Frontal cortex (tissue), 4 donors: ENCODE results near the gene SLC39A7. TPM values are rescaled to one million over a fixed set of nuclear protein-coding genes. Genes with fewer than 3 reads are reported as not detected.

Experiments
- DNase-seq, 2 donors: peaks; one replicate each; pipeline ENCODE4 v3.0.0; 2012; ENCODE audit warnings: low spot score in 2 of 2
- FAIRE-seq: peaks from 2 replicates; lab custom pipeline; 2012; peaks lifted over from hg19 to GRCh38; lab: Jason Lieb, UNC
- total RNA-seq: library from RNA; depleted of rRNA; stranded (reverse); fragments of >200 nt; gene quantifications from one replicate; pipeline ENCODE4 v1.2.3, GENCODE V29; 2014
- donor health status: control.
- donor health status: control.
- donor health status: control.

The SLC39A7 gene
- total RNA-seq, 1 donor from 2014 or later = 36.3 TPM

- FAIRE-seq (no peak), DNase-seq (no peak)
Observed at GRCh38 chr6:33187809-33188208, 12.9 kb upstream of the SLC39A7 start.

- DNase-seq = no peak
- no peak for FAIRE-seq
Observed at GRCh38 chr6:33189164-33189563, 11.5 kb upstream of the SLC39A7 start.

GRCh38 chr6:33189625-33190448, 10.8 kb upstream of the SLC39A7 start:
- FAIRE-seq = no peak
- no peak for DNase-seq

DNA sequence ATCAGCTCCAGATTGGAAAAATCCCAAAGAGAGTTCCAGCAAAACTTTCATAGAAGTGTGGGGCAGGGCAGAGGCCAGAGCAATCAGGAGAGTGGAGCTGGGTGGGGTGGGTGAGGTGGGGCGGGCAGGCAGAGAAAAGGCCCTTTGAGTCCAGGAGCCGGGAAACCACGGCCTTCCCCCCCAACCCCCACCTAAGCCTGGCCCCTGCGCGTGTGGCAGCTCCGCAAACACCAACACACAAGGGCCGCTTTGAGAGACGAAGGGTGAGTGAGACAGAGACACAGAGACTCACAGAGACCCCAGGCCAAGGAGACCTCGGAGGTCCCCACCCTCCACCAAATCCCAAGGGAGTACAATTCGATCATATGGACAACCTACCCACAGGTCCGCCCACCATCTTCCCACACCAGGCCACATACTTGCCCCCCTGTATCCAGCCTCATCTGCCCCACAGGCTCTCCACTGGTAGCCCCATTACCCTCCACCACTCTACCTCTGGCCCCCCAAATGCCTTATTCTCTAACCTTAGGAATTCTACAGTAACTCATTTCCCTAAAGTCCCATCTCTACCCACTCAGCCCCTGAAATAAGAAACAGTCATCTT, 10.1 kb upstream of the SLC39A7 start:
- DNase-seq (no peak), FAIRE-seq (no peak)

DNA sequence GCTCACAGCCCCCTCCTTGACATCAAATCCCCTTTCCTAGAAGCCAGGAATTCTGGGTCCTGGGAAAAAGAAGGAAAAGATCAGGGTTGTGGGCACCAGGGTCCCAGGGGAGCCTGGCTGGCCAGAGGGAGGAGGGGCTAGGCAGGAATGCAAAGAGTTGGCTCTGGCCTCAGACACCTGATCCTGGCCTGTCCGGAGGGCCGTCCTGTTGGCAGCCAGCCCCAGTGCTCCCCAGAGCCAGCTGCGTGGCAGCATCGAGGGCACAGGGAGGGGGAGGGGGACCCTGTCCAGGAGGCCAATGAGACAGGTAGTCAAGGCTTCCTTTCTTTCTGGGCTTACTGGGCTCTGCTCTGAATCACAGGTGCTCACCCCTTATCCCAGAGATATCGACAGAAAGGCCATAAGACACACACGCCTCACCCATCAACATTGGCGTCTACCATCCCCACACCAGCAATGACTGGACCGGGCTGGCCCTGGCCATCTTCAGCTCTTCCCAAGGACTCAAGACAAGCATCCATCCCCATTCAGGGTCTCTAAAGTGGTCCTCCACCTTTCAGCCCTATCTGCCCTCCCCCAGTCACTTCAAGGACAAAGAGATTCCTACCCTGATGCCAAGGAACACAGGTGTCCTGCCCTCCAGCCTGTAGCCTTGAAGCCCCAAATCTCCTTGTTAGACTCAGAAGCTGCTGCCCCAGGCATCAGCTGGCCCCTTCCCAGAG, 9.1 kb upstream of the SLC39A7 start:
- FAIRE-seq = no peak
- no peak for DNase-seq

GRCh38 chr6:33192105-33192646, 8.5 kb upstream of the SLC39A7 start, which contains the start of gene COL11A2:
TSS of gene COL11A2 (minus strand) at chr6:33192467. CDS start at chr6:33192240, 227 bp downstream.
- DNase-seq (no peak), FAIRE-seq (no peak)

DNA sequence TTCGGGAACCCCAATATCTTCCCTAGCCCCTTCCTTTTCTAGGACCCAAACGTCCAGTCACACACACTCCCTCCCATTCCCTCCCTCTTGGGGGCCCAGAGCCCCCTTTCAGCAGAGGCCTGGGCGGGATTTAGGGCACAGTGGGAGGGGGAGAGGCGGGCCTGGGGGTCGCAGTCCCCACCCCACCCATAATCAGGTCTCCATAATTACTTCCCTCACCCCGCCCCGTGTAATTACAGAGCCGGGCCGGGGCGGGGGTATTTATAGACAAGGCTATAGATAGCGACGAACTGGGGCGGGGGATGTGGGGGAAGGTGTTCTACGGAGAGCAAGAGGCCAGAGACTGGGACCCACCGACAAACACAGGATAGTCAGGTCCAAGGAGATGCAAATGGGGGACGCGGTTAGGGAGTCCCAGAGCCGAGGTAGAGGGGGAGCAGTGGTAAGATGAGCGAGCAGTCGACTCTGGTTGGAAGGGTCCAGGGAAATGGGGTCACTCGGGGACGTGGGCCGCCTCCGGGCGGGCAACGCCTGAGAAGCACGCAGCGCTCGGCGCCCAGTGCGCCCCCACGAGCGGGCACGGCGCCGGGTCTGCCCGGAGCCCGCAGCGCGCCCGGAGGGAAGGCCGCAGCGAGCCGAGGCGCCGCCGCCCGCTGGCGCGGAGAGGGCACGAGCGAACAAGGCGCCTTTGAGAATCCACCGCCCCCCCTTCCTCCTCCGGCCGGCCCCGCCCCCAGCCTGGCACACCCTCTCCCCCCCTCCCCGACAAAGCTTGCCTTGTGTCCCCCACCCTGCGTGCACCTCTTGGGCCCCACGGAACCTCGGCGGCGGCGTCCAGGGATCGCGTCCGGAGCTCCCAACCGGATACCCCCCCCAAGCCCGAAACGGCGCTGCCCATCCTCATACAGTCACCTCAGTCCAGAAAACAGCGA, 7.7 kb upstream of the SLC39A7 start:
- FAIRE-seq (no peak), DNase-seq (peak; percentile 87 to 91)

GRCh38 chr6:33193619-33194018, 7.0 kb upstream of the SLC39A7 start:
- no peak for DNase-seq
- no peak for FAIRE-seq

- DNase-seq (no peak), FAIRE-seq (no peak)
Observed at GRCh38 chr6:33194431-33194979, 6.2 kb upstream of the SLC39A7 start.

GRCh38 chr6:33195304-33196165, 5.1 kb upstream of the SLC39A7 start:
- DNase-seq = no peak
- no peak for FAIRE-seq

DNA sequence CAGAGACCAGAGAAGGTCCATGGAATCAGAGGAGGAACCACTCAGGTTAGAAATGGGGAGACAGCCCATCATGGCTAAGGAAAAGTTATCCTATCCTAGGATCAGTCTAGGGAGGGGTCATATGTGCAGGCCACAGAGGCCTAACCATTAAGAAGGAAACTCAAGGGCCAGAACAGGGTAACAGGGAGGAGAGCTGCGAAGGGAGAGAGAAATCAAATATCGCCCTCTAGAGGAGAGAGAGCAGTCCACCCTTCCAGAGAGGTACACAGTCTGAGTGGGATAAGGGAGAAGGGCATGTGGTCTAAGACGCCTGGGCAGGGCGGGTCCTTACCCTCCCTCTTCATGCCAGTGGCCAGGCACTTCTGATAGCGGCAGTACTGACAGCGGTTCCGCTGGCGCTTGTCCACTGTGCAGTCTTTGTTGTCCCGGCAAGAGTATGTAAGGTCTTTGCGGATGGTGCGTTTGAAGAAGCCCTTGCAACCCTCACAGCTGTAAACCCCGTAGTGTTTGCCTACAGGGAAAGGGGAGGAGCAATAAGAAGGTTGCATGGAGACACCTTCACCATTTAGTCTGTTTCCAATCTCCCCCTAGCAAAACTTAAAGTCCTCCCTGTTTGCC, 3.1 kb upstream of the SLC39A7 start:
- peak; percentile 68 to 73 for DNase-seq
- no peak for FAIRE-seq

GRCh38 chr6:33198159-33198852, 2.4 kb upstream of the SLC39A7 start:
- FAIRE-seq (no peak), DNase-seq (no peak)

GRCh38 chr6:33198853-33199436, 1.7 kb upstream of the SLC39A7 start:
- DNase-seq (no peak), FAIRE-seq (no peak)

DNA sequence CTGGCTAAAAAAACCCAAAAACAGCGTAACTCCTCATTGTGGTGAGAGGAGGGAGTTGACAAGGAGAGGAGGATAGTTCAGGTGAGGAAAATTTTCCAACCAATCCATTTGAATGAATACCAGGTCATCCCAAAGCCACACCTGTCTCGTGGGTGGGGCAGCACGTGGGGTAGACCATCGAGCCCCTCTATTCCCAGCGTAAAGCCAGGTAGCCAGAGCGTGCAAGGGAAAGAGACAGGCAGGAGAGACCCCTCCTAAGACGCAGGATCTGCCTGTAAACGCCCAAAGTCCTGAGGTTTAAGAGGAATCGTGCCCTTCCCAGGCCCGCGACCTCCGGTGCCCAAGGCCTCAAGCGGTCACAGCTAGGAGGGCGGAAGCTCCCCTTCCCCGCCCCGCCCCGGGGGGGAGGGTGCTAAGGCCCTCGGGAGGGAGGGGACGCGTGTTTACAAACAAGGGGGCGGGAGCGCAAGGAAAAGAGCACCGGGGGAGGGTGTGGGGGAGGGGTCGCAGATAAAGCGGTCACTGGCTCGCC, 914 bp upstream of the SLC39A7 start:
- DNase-seq (peak in 1 of 2 donors; percentile 73), FAIRE-seq (no peak)

- FAIRE-seq (no peak), DNase-seq (no peak)
Observed at GRCh38 chr6:33201147-33201545, 479 bp downstream of the SLC39A7 start.

- no peak for DNase-seq
- FAIRE-seq = no peak
Observed at GRCh38 chr6:33201935-33202334, 1.3 kb downstream of the SLC39A7 start.

GRCh38 chr6:33202799-33203198, 2.1 kb downstream of the SLC39A7 start:
- FAIRE-seq (no peak), DNase-seq (no peak)
